H1 (cell line): ENCODE results near the gene IFNA14. TPM values are rescaled to one million over a fixed set of nuclear protein-coding genes. Genes with fewer than 3 reads are reported as not detected.

Experiments
- CEBPB ChIP-seq: IDR thresholded peaks from 2 replicates; pipeline ENCODE4 v1.6.1; 2012; ENCODE audit warnings: low read depth, low read length
- polyA plus RNA-seq, 7 experiments: library from polyadenylated mRNA; depleted of rRNA in 3 of 7; stranded (reverse) in 5 of 7; unstranded in 2 of 7; fragments of >200 nt in 5 of 7; fragments of 200-250 nt in 2 of 7; gene quantifications; 1 replicate in 5 of 7; 2 replicates in 1 of 7; 4 replicates in 1 of 7; pipeline versions ENCODE4 v1.2.1 to v1.2.3, GENCODE V29; 2011 to 2013; ENCODE audit warnings: missing spikeins in 2 of 7, mixed read lengths in 2 of 7
- total RNA-seq: library from RNA; stranded (reverse); fragmentation: NEBNext Ultra II Directional; extraction: Animal tissue kit (Norgen Biotek cat#: 25700); gene quantifications from 2 replicates; pipeline ENCODE4 v1.2.1, GENCODE V29; 2021

Gene IFNA14
- total and polyA plus RNA-seq, 2 of the 8 experiments (the other 6 are each of a cell fraction or from before 2014, with no cell fraction given), result not detected

GRCh38 chr9:21265421-21266189 lies 25.8 kb upstream of the IFNA14 start (continued):
- no peak for TF ChIP-seq CEBPB
- TF ChIP-seq, all 59 proteins: peak for 0
